H1 (cell line): ENCODE data around the gene NR3C1. TPM values are rescaled to one million over a fixed set of nuclear protein-coding genes. Genes with fewer than 3 reads are reported as not detected.

ENCODE experiments used
- RXRA ChIP-seq: IDR thresholded peaks from 2 replicates; pipeline ENCODE4 v1.6.1; 2011; ENCODE audit warnings: low read depth, mild to moderate bottlenecking, low read length, moderate library complexity; ENCODE audit not compliant: insufficient read depth
- YY1 ChIP-seq: IDR thresholded peaks from 2 replicates; pipeline ENCODE4 v1.6.1; 2011; ENCODE audit warnings: low read depth, mild to moderate bottlenecking, low read length
- polyA plus RNA-seq, 7 experiments: library from polyadenylated mRNA; depleted of rRNA in 3 of 7; stranded (reverse) in 5 of 7; unstranded in 2 of 7; fragments of >200 nt in 5 of 7; fragments of 200-250 nt in 2 of 7; gene quantifications; 1 replicate in 5 of 7; 2 replicates in 1 of 7; 4 replicates in 1 of 7; pipeline versions ENCODE4 v1.2.1 to v1.2.3, GENCODE V29; 2011 to 2013; ENCODE audit warnings: missing spikeins in 2 of 7, mixed read lengths in 2 of 7
- total RNA-seq: library from RNA; stranded (reverse); fragmentation: NEBNext Ultra II Directional; extraction: Animal tissue kit (Norgen Biotek cat#: 25700); gene quantifications from 2 replicates; pipeline ENCODE4 v1.2.1, GENCODE V29; 2021
- TF ChIP-seq, protein P1 (sequence below): IDR thresholded peaks from 2 replicates; pipeline ENCODE4 v1.6.1; 2012; ENCODE audit warnings: inconsistent platforms

The NR3C1 gene
- total and polyA plus RNA-seq, 2 of the 8 experiments (the other 6 are each of a cell fraction or from before 2014, with no cell fraction given) = 1.7 to 5.4 TPM

- TF ChIP-seq RXRA (no peak), YY1 (no peak)
- TF ChIP-seq, protein P1, sequence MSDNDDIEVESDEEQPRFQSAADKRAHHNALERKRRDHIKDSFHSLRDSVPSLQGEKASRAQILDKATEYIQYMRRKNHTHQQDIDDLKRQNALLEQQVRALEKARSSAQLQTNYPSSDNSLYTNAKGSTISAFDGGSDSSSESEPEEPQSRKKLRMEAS = no peak
- TF ChIP-seq, all 59 proteins: peak for 0
Measured at GRCh38 chr5:143386725-143387124, 16.8 kb downstream of the NR3C1 start (continued).
